AG09309 (cell line): ENCODE data around the gene HBG1.

Experiments used
- DNase-seq: peaks from one replicate; pipeline ENCODE4 v3.0.0-alpha.2; 2010; ENCODE audit warnings: low read depth
- H3K4me3 ChIP-seq: 2 replicates; pipeline ENCODE4 v1.5.1; 2011; ENCODE audit warnings: mild to moderate bottlenecking, low read depth, low read length, moderate library complexity; ENCODE audit not compliant: control insufficient read depth
- TF ChIP-seq, protein P1 (sequence below): IDR thresholded peaks from 2 replicates; pipeline ENCODE4 v1.5.1; 2011; ENCODE audit warnings: mild to moderate bottlenecking, low read depth, low read length, inconsistent platforms; ENCODE audit not compliant: insufficient read depth, control insufficient read depth; ENCODE audit errors: missing control alignments

Gene HBG1

DNA sequence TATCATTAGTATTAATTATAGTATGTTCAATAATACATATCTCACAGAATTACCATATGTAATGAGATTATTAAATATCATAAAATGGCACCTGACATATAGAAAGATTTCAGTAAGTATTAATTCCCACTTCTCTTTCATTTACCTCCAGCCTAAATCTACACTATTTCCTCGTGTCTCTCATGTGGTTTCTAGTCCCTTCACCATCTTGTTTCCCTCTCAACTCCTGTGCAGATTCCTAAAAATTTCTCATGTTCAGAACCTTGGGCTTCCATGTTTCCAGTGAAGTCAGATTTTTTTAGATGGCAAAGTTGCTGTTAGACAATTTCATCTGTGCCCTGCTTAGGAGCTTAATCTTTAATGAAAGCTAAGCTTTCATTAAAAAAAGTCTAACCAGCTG, 34.2 kb upstream of the HBG1 start:
- no peak for DNase-seq
- TF ChIP-seq, protein P1, sequence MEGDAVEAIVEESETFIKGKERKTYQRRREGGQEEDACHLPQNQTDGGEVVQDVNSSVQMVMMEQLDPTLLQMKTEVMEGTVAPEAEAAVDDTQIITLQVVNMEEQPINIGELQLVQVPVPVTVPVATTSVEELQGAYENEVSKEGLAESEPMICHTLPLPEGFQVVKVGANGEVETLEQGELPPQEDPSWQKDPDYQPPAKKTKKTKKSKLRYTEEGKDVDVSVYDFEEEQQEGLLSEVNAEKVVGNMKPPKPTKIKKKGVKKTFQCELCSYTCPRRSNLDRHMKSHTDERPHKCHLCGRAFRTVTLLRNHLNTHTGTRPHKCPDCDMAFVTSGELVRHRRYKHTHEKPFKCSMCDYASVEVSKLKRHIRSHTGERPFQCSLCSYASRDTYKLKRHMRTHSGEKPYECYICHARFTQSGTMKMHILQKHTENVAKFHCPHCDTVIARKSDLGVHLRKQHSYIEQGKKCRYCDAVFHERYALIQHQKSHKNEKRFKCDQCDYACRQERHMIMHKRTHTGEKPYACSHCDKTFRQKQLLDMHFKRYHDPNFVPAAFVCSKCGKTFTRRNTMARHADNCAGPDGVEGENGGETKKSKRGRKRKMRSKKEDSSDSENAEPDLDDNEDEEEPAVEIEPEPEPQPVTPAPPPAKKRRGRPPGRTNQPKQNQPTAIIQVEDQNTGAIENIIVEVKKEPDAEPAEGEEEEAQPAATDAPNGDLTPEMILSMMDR, result no peak
- H3K4me3 ChIP-seq, result no peak overlapping the region

DNA sequence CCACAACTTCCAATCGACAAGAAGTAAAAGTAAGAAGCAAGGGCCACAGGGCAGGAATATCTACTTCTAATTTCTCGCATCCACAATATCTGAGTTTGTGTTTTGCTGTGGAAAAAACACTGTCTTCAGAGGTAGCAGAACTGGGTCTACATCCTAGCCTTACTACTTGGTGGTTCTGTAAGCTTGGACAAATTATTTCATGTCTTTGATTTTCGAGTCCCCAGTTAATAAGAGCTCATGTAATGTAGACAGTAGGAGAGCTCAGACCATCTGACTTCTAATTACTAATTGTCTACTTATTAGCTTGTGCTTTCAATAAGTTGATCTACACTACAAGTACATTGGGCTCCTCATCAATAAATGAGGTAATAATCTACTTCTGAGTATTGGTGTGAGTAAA, 33.4 kb upstream of the HBG1 start:
- DNase-seq, result no peak
- no peak overlapping the region for H3K4me3 ChIP-seq
- TF ChIP-seq, protein P1, result no peak

DNA sequence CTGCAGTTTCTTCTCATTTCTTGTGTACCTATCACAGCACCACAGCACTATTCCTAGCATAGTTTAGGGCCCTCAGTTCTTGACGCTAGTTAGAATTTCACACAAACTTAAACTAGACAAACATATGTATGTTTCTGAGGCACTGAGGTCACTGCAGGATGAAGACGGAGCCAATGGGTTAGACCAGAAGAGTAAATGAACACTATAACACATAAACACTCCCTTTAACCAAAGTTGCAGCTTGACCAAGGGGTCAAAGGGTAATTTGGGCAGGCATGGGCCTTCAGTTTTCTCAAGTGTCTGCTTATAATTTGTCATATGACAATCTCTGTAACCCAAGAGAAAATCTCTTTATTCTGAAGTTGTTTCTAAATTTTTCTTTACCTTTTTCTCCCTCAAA, 33.0 kb upstream of the HBG1 start:
- TF ChIP-seq, protein P1, result no peak
- no peak overlapping the region for H3K4me3 ChIP-seq
- DNase-seq, result no peak

DNA sequence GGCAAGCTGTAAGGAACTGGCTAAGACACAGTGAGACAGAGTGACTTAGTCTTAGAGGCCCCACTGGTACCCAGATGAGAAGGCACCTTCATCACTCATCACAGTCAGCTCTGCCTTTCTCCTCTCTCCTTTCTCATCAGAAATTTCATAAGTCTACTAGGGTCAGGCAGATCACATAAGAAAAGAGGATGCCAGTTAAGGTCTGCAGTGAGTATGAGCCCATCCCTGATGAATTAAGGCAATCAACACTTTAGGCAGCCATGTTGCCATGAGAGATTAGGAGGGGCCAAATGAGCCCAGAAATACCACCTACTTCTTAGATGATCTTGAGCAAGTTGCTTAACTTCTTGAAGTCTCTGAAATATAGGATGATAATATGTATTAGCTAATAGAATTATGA, 31.9 kb upstream of the HBG1 start:
- no peak overlapping the region for H3K4me3 ChIP-seq
- no peak for DNase-seq
- TF ChIP-seq, protein P1, result no peak

DNA sequence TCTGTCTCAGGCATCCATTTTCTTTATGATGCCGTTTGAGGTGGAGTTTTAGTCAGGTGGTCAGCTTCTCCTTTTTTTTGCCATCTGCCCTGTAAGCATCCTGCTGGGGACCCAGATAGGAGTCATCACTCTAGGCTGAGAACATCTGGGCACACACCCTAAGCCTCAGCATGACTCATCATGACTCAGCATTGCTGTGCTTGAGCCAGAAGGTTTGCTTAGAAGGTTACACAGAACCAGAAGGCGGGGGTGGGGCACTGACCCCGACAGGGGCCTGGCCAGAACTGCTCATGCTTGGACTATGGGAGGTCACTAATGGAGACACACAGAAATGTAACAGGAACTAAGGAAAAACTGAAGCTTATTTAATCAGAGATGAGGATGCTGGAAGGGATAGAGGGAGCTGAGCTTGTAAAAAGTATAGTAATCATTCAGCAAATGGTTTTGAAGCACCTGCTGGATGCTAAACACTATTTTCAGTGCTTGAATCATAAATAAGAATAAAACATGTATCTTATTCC, 31.0 kb upstream of the HBG1 start:
- peak; percentile 94 for DNase-seq
- TF ChIP-seq, protein P1, result no peak
- H3K4me3 ChIP-seq, result no peak overlapping the region

DNA sequence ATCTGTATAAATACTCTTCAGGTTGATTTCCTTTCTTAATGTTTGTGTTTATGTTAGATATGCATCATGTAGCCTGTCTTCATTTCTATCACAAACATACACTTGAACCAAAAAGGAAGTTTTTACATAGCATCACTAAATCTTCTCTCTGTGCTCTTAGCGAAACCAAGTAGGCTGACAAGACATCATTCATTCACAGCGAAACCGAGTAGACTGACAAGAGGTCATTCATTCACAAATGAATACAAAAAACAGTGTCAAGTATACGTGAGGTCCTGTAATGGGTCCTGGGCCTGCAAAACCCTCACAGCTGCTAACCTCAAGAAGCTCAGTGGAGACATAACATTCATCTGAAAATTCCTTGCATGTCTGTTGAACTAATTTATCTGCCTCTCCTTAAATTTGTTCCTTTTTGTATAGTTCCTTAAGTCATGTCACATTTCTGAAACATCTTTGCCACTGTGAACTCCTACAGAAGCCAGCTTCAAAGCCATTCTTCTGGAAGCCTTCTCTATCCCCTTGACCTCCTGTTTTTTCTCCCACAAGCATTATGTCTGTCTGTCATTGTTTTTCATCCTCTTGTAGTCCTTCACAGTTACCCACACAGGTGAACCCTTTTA, 29.9 kb upstream of the HBG1 start:
- TF ChIP-seq, protein P1, result no peak
- DNase-seq, result no peak
- H3K4me3 ChIP-seq, result no peak overlapping the region
